ENCODE data around the gene KIF19.

The KIF19 gene

DNA sequence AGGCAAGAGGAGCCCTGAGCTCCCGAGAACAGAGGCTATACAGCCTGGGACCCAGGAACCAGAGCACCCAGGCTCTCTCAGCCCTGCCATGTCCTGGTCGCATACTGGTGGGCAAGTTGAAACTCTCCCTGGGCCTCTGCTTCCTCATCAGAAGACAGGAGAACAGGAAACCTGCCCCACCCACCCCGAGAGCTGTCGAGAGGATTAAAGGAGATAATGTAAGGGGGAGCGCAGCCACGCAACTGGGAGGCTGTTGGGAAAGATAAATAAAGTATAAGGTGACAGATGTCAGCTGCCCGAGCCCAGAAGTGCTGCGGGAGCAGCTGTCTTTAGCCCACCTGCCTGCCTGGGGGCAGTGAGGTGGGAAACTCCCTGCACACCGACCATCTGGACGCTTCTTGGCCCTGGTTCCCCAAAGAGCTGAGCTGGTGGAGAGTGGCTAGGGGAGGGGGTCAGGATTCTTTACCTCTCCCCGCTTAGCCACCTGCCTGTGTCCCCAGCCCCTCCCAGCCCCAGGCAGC lies 6.8 kb downstream of the KIF19 start:
- no peaks in the 10 kb centered on the region for H3K4me1 ChIP-seq (ENCODE audit: insufficient read depth, low read length)
- no peak overlapping the region for H3K27ac ChIP-seq (ENCODE audit: low read length)
- H3K79me2 ChIP-seq (ENCODE audit: insufficient read depth, low read length): no peaks in the 10 kb centered on the region
- H2AFZ ChIP-seq (ENCODE audit: low read depth, low read length): no peak overlapping the region
- peaks cover 18% of the 10 kb centered on the region for H3K27me3 ChIP-seq (ENCODE audit: insufficient read depth, low read length, poor library complexity)
- TF ChIP-seq, protein P1, sequence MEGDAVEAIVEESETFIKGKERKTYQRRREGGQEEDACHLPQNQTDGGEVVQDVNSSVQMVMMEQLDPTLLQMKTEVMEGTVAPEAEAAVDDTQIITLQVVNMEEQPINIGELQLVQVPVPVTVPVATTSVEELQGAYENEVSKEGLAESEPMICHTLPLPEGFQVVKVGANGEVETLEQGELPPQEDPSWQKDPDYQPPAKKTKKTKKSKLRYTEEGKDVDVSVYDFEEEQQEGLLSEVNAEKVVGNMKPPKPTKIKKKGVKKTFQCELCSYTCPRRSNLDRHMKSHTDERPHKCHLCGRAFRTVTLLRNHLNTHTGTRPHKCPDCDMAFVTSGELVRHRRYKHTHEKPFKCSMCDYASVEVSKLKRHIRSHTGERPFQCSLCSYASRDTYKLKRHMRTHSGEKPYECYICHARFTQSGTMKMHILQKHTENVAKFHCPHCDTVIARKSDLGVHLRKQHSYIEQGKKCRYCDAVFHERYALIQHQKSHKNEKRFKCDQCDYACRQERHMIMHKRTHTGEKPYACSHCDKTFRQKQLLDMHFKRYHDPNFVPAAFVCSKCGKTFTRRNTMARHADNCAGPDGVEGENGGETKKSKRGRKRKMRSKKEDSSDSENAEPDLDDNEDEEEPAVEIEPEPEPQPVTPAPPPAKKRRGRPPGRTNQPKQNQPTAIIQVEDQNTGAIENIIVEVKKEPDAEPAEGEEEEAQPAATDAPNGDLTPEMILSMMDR (IDR thresholded peaks at IDR 0.05; ENCODE audit: borderline replicate concordance, extremely low read depth, low read length, poor library complexity, severe bottlenecking): no peak
- TF ChIP-seq EZH2 (IDR thresholded peaks at IDR 0.05; ENCODE audit: borderline replicate concordance, low read depth, low read length, severe bottlenecking): no peak
- H3K9me3 ChIP-seq (ENCODE audit: insufficient read depth, low read length, severe bottlenecking): no peaks in the 10 kb centered on the region
- H4K20me1 ChIP-seq (ENCODE audit: insufficient read depth, low read length): no peaks in the 10 kb centered on the region; the same call in none of the 2 replicates
- no peak overlapping the region for H3K9ac ChIP-seq (ENCODE audit: low read depth, low read length)
- ATAC-seq (ENCODE audit: insufficient read depth, low read depth) (no peak), DNase-seq (no peak)
- H3K4me3 ChIP-seq (ENCODE audit: low read depth in 1 of 2, low read length in 2 of 2): no peak overlapping the region
- H3K4me2 ChIP-seq (ENCODE audit: insufficient read depth, low read length): no peak overlapping the region
- no peaks in the 10 kb centered on the region for H3K36me3 ChIP-seq (ENCODE audit: insufficient read depth, low read length)

DNA sequence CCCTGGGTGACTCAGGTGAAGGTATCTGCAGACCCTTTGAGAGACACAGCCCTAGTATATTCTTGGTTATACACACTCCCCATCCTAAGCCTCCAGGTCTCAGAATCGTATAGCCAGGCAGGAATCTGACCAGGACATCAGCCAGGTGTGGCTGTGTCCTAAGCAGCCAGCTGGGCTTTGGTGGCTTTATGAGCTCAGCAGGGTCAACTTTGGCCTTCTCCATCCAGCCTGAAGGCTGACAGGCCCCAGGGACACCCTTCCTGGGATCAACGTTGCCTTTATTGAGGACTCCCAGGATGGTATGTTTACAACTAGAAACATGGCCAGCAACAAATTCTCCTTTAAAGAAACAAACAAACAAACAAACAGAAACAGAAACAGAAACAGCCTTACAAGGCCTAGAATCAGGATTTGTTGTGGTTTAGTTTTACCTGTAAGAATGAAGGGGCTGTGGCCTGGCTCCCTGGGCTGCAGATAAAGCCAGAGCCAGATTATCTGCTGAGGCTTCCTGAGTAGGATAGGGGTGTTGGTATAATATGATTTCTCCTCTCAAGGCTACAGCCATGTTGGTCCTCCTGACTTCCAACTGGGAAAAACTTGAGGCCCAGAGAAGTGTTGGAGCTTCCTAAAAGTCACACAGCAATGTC lies 8.5 kb downstream of the KIF19 start:
- Histone ChIP-seq H4K20me1 (ENCODE audit: insufficient read depth, low read length) (no peaks in the 10 kb centered on the region), H3K9ac (ENCODE audit: low read depth, low read length) (no peak overlapping the region), H3K4me1 (ENCODE audit: insufficient read depth, low read length) (no peaks in the 10 kb centered on the region), H3K27me3 (ENCODE audit: insufficient read depth, low read length, poor library complexity) (peaks cover 18% of the 10 kb centered on the region), H3K4me2 (ENCODE audit: insufficient read depth, low read length) (no peak overlapping the region), H3K79me2 (ENCODE audit: insufficient read depth, low read length) (no peaks in the 10 kb centered on the region), H3K27ac (ENCODE audit: low read length) (no peak overlapping the region), H3K9me3 (ENCODE audit: insufficient read depth, low read length, severe bottlenecking) (no peaks in the 10 kb centered on the region), H3K36me3 (ENCODE audit: insufficient read depth, low read length) (no peaks in the 10 kb centered on the region), H2AFZ (ENCODE audit: low read depth, low read length) (no peak overlapping the region), H3K4me3 (ENCODE audit: low read depth in 1 of 2, low read length in 2 of 2) (no peak overlapping the region)
- DNase-seq: no peak
- TF ChIP-seq, protein P1 (IDR thresholded peaks at IDR 0.05; ENCODE audit: borderline replicate concordance, extremely low read depth, low read length, poor library complexity, severe bottlenecking): no peak
- no peak for TF ChIP-seq EZH2 (IDR thresholded peaks at IDR 0.05; ENCODE audit: borderline replicate concordance, low read depth, low read length, severe bottlenecking)
- no peak for ATAC-seq (ENCODE audit: insufficient read depth, low read depth)

DNA sequence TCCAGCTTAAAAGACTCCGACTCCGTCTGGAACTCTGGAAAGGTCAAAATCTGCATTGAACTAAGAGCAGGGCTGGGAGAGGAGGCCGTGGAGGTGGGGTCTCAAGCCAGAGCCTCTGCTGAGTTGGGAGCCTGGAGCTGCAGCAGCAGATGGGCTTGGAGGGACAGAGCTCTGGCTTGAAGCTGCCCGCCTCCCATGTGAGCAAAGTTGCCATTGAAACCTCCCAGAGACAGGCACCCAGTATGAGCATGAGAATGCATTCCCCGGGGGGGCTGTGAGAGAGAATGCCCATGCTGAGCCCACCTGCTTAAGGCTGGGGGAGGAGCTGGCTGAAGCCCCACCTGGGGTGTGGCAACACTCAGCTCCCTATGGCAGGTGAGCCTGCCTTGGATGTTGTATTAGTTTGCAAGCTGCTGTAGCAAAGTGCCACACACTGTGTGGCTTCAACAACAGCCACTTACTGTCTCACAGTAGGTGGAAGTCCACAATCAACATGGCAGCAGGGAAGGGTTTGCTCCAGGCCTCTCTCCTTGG lies 9.6 kb downstream of the KIF19 start:
- no peak overlapping the region for H3K4me2 ChIP-seq (ENCODE audit: insufficient read depth, low read length)
- H3K4me1 ChIP-seq (ENCODE audit: insufficient read depth, low read length): no peaks in the 10 kb centered on the region
- DNase-seq: no peak
- no peak for TF ChIP-seq EZH2 (IDR thresholded peaks at IDR 0.05; ENCODE audit: borderline replicate concordance, low read depth, low read length, severe bottlenecking)
- TF ChIP-seq, protein P1 (IDR thresholded peaks at IDR 0.05; ENCODE audit: borderline replicate concordance, extremely low read depth, low read length, poor library complexity, severe bottlenecking): no peak
- H3K79me2 ChIP-seq (ENCODE audit: insufficient read depth, low read length): no peaks in the 10 kb centered on the region
- H4K20me1 ChIP-seq (ENCODE audit: insufficient read depth, low read length): no peaks in the 10 kb centered on the region
- ATAC-seq (ENCODE audit: insufficient read depth, low read depth): no peak
- H3K27me3 ChIP-seq (ENCODE audit: insufficient read depth, low read length, poor library complexity): peaks cover 14% of the 10 kb centered on the region
- no peak overlapping the region for H3K4me3 ChIP-seq (ENCODE audit: low read depth in 1 of 2, low read length in 2 of 2)
- no peak overlapping the region for H3K27ac ChIP-seq (ENCODE audit: low read length)
- no peak overlapping the region for H3K9ac ChIP-seq (ENCODE audit: low read depth, low read length)
- H3K36me3 ChIP-seq (ENCODE audit: insufficient read depth, low read length): no peaks in the 10 kb centered on the region
- H2AFZ ChIP-seq (ENCODE audit: low read depth, low read length): no peak overlapping the region
- no peaks in the 10 kb centered on the region for H3K9me3 ChIP-seq (ENCODE audit: insufficient read depth, low read length, severe bottlenecking)

Data from DND-41 (cell line).